ENCODE measurements around the gene ACTL6A. TPM values are rescaled to one million over a fixed set of nuclear protein-coding genes. Genes with fewer than 3 reads are reported as not detected.

Gene ACTL6A
- total RNA-seq, 1 experiment from 2014 or later: 89.2 TPM

GRCh38 chr3:179624451-179624850 lies 61.7 kb downstream of the ACTL6A start:
- CTCF ChIA-PET: no interaction called here
- no peak overlapping the region for H3K27ac Mint-ChIP-seq (ENCODE audit: unreplicated experiment)
- H3K9me3 Mint-ChIP-seq (ENCODE audit: unreplicated experiment): no peaks in the 10 kb centered on the region
- POLR2A ChIA-PET: no interaction called here
- H3K36me3 ChIP-seq (ENCODE audit: control insufficient read depth, insufficient read depth, low read length): no peaks in the 10 kb centered on the region
- H3K9me3 ChIP-seq: no peaks in the 10 kb centered on the region
- no peak overlapping the region for H3K4me3 Mint-ChIP-seq (ENCODE audit: unreplicated experiment)
- H3K4me3 ChIP-seq (ENCODE audit: low read depth, low read length): no peak overlapping the region
- no peaks in the 10 kb centered on the region for H3K27me3 ChIP-seq (replicated peaks; ENCODE audit: control insufficient read depth, insufficient read depth, low read length)
- intact Hi-C loops (cut with micrococcal nuclease; ENCODE audit: unreplicated experiment): no loop called here
- no peaks in the 10 kb centered on the region for H3K27me3 Mint-ChIP-seq (ENCODE audit: insufficient read depth, unreplicated experiment)
- H3K4me1 ChIP-seq: no peaks in the 10 kb centered on the region
- no peaks in the 10 kb centered on the region for H3K4me1 Mint-ChIP-seq (ENCODE audit: low read depth, unreplicated experiment)
- H3K36me3 Mint-ChIP-seq (ENCODE audit: insufficient read depth, unreplicated experiment): peaks cover 55% of the 10 kb centered on the region
- DNase-seq: no peak
- BruUV-seq (replicated peaks): no TSS peak
- no peak for TF ChIP-seq CTCF (IDR thresholded peaks at IDR 0.05; ENCODE audit: insufficient read depth in 1 of 2, low read depth in 1 of 2, low read length in 1 of 2, severe bottlenecking in 1 of 2, unreplicated experiment in 1 of 2)

GRCh38 chr3:179630753-179631451 lies 68.2 kb downstream of the ACTL6A start:
- DNase-seq: no peak
- Mint-ChIP-seq H3K4me1 (ENCODE audit: low read depth, unreplicated experiment) (no peaks in the 10 kb centered on the region), H3K9me3 (ENCODE audit: unreplicated experiment) (no peaks in the 10 kb centered on the region), H3K27me3 (ENCODE audit: insufficient read depth, unreplicated experiment) (no peaks in the 10 kb centered on the region), H3K4me3 (ENCODE audit: unreplicated experiment) (no peak overlapping the region), H3K36me3 (ENCODE audit: insufficient read depth, unreplicated experiment) (peaks cover 2% of the 10 kb centered on the region), H3K27ac (ENCODE audit: unreplicated experiment) (no peak overlapping the region)
- CTCF ChIA-PET: no interaction called here
- no peak for TF ChIP-seq CTCF (IDR thresholded peaks at IDR 0.05; ENCODE audit: insufficient read depth in 1 of 2, low read depth in 1 of 2, low read length in 1 of 2, severe bottlenecking in 1 of 2, unreplicated experiment in 1 of 2)
- Histone ChIP-seq H3K4me3 (ENCODE audit: low read depth, low read length) (no peak overlapping the region), H3K36me3 (ENCODE audit: control insufficient read depth, insufficient read depth, low read length) (no peaks in the 10 kb centered on the region), H3K27me3 (replicated peaks; ENCODE audit: control insufficient read depth, insufficient read depth, low read length) (no peaks in the 10 kb centered on the region), H3K9me3 (no peaks in the 10 kb centered on the region), H3K4me1 (no peaks in the 10 kb centered on the region)
- intact Hi-C loops (cut with micrococcal nuclease; ENCODE audit: unreplicated experiment): no loop called here
- POLR2A ChIA-PET: no interaction called here
- no TSS peak for BruUV-seq (replicated peaks)

Other genes with a start within 250 kb of the ACTL6A start
- gene ZNF639, start 239.9 kb upstream of the ACTL6A start, total RNA-seq (2022): 28.6 TPM in 2 replicates
- 46.3 and 53.9 TPM in 2 replicates for gene MFN1, start 215.2 kb upstream of the ACTL6A start, total RNA-seq (2022)
- gene GNB4, start 111.5 kb upstream of the ACTL6A start, total RNA-seq (2022): 3.6 and 5.1 TPM in 2 replicates
- gene MRPL47, start 41.7 kb downstream of the ACTL6A start, total RNA-seq (2022): 69.3 and 71.3 TPM in 2 replicates
- 78.8 and 81.2 TPM in 2 replicates for gene NDUFB5, start 41.9 kb downstream of the ACTL6A start, total RNA-seq (2022)
- gene USP13, start 90.1 kb downstream of the ACTL6A start, total RNA-seq (2022): 16.2 and 18.2 TPM in 2 replicates